ENCODE data around the gene COX4I2.
"Not testable (repeated sequence)": the region's sequence is repeated elsewhere in the genome, so short reads cannot be mapped to it uniquely, and the experiment has no call there.

Gene COX4I2

GRCh38 chr20:31637660-31638059 is at the start of gene COX4I2:
Gene COX4I2, plus strand, starts transcription at chr20:31637912. Its CDS starts 1,106 bp downstream, at chr20:31639018.
- DNase-seq (ENCODE audit: low spot score): no peak

DNA sequence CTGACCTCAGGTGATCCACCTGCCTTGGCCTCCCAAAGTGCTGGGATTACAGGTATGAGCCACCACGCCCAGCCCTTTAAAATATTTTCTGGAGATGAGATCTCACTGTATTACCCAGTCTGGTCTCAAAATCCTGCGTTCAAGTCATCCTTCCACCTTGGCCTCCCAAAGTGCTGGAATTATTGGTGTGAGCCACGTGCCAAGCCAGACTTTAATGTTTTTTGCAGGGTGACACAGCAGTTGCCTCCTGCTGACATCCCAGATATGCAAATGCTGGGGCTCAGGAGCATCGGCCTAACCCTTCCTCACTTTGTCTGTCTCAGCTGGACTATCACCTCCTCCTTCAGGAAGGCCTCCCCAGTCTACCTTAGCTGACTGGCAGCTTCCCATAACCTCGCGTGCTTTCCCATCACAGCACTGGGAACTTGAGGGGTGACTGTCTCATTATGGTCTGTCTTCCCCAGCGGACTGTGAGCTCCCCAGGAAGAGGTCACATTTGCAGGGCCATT is 46.9 kb upstream of the COX4I2 start:
- no peak for DNase-seq (ENCODE audit: low spot score)

GRCh38 chr20:31593221-31594001 is 44.3 kb upstream of the COX4I2 start:
- no peak for DNase-seq (ENCODE audit: low spot score)

GRCh38 chr20:31594002-31594557 is 43.6 kb upstream of the COX4I2 start:
- no peak for DNase-seq (ENCODE audit: low spot score)

GRCh38 chr20:31594558-31595379 is 42.9 kb upstream of the COX4I2 start:
- DNase-seq (ENCODE audit: low spot score): no peak

DNA sequence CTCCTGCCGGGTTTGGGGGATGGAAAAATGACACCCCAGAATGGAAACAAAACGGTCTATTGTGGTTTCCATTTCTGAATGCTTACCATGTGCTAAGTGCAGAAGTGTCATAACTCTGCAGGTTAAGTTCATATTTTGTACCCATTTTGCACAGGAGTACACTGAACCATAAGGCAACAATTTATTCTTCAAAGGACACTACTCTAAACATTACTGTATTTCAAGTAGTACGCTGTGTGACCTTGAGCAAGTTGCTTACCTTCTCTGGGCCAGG is 42.4 kb upstream of the COX4I2 start:
- DNase-seq (ENCODE audit: low spot score): no peak

DNA sequence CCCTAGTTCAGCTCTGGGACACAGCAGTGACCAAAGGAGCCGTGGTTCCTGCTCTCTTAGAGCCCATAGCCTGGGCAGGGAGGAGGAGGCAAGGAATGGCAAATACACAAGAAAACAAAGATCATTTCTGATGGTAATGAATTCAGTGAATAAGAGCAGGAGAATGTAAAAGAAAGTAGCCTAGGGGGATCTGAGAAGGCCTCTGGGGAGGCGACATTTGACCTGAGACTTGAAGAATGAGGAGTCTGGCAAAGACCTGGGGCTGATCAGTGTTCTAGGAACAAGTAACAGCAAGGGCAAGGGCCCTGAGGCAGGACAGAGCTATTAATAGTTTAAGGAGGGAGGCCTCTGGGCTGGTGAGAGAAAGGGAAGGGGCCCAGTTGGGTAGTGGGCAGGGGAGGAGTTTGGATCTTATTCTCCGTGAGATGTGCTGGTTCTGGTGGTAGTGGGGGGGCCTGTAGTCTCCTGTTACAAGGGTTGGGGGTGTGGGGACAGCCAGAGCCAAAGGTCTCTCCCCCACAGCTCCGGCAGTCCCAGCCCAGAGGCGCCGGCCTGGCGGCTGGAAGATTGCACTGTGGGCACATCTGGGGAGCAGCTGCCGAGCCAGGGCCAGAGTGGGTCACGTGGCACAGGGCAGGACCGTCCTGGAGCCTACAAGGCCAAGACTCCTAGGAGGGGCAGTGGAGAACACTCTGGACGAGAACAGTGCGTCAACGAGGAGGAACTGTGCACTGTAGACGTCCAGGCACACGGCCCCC is 41.9 kb upstream of the COX4I2 start:
- DNase-seq (ENCODE audit: low spot score): no peak

- not testable (repeated sequence) for DNase-seq (ENCODE audit: low spot score)
Observed at GRCh38 chr20:31596412-31596715, 41.3 kb upstream of the COX4I2 start.

- DNase-seq (ENCODE audit: low spot score): no peak
Observed at GRCh38 chr20:31596831-31597480, 40.8 kb upstream of the COX4I2 start.

DNA sequence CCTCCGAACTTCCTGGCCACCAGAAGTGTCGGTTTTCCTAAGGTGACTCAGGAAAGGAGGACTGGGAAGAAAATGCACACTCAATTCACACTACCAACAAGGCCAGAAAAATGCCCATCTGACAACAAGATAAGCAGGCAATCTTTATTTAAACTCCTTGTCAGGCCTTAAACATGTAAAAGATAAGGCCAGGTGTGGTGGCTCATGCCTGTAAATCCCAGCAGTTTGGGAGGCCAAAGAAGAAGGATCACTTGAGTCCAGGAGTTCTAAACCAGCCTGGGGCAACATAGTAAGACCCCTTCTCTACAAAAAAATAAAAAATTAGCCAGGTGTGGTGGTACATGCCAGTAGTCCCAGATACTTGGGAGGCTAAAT is 40.2 kb upstream of the COX4I2 start:
- DNase-seq (ENCODE audit: low spot score): no peak

- DNase-seq (ENCODE audit: low spot score): no peak
Observed at GRCh38 chr20:31602431-31602778, 35.3 kb upstream of the COX4I2 start.

GRCh38 chr20:31602779-31603441 is 34.8 kb upstream of the COX4I2 start:
- DNase-seq (ENCODE audit: low spot score): peak; percentile 55

DNA sequence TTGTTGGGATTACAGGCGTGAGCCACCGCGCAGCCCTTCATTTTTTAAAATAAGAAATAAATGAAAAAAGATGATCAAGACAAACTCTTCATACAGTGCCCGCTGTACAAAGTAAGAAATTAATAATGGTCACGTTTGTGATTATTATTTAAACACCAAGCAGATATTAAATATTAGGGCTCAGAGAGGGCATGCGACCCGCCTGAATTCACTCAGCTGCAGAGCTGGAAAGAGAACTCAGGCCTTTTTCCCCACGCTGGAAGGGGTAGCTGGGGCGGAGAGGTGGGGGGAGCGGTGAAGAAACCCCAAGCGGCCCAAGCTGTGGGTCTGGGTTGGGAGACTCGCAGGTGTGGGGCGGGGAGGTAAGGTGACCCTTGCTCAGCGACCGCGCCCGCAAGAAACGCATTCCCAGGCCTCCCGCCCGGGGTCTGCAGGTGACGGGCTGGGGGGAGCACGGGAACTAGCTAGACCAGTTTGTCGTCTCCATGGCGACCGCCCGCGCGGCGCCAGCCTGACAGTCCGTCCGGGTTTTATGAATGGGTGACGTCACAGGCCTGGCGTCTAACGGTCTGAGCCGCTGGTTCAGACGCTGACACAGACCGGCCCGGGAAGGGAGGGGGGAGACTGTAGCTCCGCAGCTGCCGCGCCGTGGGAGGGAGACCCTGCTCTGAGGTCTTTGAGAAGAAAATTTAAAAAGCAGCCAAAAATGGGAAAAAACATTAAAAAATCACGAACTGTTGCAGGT is 33.7 kb upstream of the COX4I2 start:
- DNase-seq (ENCODE audit: low spot score): peak; percentile 77

DNA sequence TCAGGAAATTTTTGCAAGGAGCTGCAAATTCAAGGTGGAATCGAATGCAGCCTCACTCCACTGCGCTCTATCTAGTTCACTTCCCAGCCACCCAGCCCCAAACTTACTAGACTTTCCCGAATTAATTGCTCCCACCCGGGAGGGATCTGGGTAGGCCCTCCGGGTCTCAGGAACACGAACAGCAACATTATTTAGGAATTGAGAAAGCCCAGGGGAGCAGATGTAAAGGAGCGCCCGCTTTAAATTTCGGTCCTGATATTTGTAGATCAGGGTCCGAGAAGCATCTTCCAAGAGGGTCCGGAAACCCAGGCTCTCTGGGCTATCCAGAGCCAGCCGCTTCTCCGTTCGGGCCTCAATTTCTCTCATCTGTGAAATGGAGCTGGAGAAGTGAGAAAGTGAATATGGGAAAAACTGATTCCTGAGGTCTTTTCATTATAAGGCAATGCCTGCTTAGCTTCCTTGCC is 33.1 kb upstream of the COX4I2 start:
- no peak for DNase-seq (ENCODE audit: low spot score)

DNA sequence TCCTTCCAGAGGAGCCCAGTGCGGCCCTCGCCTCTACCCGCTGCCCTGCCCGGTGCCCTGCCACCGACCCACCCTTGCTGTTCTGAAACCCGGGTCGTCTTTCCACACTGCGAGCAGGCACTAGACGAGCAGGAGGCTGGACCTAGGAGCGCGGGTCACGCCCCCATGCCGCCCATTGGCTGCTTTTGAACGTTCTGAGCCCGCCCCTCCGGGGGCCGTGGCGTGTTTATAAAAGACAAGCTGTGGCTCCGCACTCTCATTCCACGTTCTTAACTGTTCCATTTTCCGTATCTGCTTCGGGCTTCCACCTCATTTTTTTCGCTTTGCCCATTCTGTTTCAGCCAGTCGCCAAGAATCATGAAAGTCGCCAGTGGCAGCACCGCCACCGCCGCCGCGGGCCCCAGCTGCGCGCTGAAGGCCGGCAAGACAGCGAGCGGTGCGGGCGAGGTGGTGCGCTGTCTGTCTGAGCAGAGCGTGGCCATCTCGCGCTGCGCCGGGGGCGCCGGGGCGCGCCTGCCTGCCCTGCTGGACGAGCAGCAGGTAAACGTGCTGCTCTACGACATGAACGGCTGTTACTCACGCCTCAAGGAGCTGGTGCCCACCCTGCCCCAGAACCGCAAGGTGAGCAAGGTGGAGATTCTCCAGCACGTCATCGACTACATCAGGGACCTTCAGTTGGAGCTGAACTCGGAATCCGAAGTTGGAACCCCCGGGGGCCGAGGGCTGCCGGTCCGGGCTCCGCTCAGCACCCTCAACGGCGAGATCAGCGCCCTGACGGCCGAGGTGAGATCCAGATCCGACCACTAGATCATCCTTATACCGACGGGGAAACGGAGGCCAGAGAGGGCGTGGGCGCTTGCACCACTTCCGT is 32.4 kb upstream of the COX4I2 start, which contains the start of gene ID1:
Gene ID1 (plus strand): TSS at position 259 of the 871 bp plus-strand sequence. CDS start 99 bp downstream, at position 358.
- peak; percentile 85 for DNase-seq (ENCODE audit: low spot score)

GRCh38 chr20:31605902-31606803 is 31.6 kb upstream of the COX4I2 start:
- DNase-seq (ENCODE audit: low spot score): no peak

DNA sequence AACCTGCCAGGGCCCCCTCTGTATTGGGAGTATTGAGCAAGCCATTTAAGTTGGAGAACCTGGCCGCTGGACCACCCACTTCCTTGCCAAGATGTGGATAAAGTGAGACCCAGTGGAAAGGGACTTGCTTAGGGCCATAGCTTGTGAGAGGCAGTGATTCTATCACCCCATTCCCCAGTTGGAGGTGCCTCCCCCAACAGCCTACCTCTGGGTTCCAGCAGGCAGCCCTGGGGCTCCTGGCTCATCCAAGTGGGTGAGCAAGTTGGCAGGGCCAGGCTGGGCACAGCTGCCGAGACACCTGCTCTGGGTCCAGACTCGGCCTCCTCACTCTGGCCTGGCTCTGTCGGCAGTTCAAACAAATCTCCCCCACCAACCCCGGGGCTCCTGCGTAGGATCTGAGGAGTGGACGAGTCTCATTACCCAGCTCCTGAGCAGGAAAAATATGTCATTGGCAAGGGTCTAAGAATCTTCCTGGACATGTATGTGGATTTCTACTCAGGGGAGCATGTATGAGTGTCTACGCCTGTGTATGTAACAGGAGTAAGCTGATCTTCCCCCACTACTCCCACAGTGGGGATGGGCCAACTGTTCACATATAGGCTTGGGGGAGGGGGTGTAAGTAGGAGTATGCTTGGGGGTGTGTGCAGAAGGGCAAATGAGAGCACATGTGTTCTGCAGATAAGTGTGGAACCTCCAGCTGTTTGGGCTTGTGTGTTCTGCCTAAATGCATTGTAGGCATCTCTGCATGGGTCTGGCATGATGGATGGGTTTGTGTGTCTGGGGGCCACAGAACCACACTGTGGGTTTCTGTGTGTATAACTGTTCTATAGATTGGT is 30.7 kb upstream of the COX4I2 start:
- DNase-seq (ENCODE audit: low spot score): no peak

Data from CD4-positive, alpha-beta T cell treated with Interleukin-15 for 4 hours (primary cell).